ENCODE measurements around the gene CREBL2.

- TF ChIP-seq CTCF (IDR thresholded peaks at IDR 0.05) (no peak), POLR2A (IDR thresholded peaks at IDR 0.05) (no peak), EP300 (IDR thresholded peaks at IDR 0.05; ENCODE audit: low read depth) (no peak), POLR2AphosphoS5 (IDR thresholded peaks at IDR 0.05) (no peak)
Measured at GRCh38 chr12:12599750-12600643, 11.7 kb upstream of the CREBL2 start.

Measured in transverse colon (tissue), 4 donors.